SIG-M5 treated with dmso at 0.1 percent for 504 hours (cell line): ENCODE measurements around the gene RBBP8NL.

Experiments
- DNase-seq: peaks from one replicate; lab custom pipeline; 2025; ENCODE audit not compliant: unreplicated experiment; lab: John Stamatoyannopoulos, UW

The RBBP8NL gene

DNA sequence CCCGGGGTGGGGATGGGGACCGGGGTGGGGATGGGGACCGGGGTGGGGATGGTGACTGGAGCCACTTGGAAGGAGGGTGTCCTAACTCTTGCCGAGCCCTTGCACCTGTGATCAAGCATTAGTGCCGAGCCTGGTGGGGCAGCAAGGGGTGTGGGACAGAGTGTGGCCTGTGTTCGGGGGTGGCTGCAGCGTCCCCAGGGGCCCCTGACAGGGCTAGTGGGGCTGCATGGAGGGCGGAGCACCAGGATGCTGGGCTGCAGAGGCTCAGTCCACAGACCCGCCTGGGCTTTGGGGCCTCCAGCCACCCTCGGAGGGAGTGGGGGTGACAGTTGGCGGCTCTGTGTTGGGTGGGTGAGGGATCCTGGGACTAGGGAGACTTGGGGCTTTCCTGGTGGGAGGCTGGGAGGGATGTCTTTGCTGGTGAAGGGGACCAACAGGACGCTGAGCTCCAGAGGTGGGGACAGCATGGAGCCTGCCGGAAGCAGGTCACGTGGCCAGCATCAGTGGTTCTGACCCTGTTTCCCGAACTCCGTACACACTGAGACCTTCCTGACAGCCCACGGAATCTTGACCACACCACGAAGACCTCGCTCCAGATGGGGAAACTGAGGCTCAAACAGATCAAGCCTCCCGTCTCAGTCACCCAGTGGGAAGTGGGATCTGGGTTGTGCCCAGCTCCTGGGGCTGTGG, 4.6 kb downstream of the RBBP8NL start:
- no peak for DNase-seq

DNA sequence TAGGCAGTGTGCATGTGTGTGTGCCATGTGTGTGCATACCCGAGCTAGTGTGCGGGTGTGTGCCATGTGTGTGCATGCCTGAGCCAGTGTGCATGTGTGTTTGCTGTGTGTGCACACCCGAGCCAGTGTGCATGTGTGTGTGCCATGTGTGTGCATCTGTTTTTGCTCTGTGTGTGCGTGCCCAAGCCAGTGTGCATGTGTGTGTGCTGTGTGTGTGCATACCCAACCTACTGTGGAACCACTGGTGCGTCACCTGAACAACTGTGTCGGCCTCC, 5.7 kb downstream of the RBBP8NL start:
- DNase-seq, result no peak

DNA sequence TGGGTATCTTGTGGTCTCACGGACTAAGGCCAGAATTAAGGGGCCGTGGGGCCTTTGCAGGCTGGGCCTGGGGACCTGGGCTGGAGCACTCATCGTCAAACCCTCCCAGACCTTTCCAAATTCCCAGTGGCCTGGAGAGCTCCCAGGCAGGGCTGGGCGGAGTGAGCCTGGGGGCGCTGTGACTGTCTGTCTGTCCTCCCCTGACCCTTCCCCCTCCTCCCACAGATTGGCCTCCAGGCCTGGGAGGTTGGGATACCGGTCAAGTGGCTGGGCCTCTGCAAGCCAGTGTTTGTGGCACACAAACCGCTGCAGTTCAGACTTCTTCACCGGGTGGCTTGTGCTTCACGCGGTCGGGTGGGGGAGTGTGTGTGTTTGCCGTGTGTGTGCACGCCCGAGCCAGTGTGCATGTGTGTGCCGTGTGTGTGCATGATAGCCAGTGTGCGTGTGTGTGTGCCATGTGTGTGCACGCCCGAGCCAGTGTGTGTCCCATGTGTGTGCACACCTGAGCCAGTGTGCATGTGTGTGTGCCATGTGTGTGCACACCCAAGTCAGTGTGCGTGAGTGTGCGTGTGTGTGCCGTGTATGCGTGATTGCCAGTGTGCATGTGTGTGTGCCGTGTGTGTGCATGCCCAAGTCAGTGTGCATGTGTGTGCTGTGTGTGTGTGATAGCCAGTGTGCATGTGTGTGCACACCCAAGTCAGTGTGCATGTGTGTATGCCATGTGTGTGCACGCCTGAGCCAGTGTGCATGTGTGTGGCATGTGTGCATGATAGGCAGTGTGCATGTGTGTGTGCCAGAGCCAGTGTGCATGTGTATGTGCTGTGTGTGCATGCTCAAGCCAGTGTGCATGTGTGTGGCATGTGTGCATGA, 6.3 kb downstream of the RBBP8NL start:
- DNase-seq, result no peak

DNA sequence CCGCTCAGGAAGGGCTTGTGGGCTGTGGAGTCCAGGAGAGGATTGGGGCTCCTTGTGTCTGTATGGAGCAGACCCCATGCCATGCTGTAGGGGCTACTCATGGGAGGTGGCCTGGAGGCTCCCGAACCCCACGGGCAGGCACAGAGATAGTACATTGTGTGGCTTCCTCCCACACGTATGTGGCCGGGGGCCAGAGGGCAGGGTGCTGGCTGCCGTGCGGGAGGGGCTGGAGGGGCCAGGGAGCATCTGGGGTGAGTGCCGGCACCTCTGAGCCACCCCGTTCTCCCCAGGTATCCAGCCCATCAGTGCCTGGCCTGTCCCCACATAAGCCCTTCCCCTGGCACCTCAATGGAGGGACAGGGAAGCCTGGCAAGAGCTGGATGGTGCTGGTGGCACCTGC, 7.6 kb downstream of the RBBP8NL start:
- no peak for DNase-seq

DNA sequence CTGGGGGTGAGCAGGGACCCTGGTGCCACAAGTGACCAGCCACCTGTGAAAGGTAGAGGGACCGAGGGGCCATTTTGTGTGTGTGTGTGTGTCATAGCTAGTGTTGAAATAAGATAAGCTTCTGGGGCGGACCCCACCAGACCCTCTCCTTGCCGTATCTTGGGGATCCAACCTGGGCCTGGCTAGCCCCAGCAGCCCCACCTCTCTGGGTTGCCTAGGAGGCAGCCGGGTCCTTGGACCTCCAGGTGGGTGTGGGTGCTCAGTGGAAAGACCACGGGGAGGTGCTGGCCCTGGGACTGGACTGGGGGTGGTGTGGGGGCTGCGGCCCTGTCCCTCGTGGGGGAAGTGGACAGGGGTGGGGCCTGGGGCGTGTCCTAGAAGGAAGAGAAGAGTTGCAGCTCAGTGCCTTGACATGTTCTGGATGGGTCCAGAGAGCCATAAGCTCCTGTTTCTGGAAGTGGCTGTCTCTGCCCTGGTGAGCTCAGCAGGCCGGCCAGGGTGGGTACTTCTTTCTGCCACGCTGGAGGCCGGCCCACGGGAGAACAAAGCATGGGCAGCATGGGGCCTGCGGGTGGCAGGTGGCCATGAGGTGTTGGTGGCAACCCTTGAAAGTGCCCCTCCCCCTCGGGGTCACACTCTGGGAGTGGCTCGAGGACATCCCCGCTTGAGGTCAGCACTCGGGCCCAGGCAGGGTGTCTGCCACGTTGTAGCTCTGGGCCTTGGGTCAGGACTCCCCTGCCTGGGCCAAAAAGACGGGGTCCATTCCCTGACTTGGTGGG, 8.4 kb downstream of the RBBP8NL start:
- no peak for DNase-seq

DNA sequence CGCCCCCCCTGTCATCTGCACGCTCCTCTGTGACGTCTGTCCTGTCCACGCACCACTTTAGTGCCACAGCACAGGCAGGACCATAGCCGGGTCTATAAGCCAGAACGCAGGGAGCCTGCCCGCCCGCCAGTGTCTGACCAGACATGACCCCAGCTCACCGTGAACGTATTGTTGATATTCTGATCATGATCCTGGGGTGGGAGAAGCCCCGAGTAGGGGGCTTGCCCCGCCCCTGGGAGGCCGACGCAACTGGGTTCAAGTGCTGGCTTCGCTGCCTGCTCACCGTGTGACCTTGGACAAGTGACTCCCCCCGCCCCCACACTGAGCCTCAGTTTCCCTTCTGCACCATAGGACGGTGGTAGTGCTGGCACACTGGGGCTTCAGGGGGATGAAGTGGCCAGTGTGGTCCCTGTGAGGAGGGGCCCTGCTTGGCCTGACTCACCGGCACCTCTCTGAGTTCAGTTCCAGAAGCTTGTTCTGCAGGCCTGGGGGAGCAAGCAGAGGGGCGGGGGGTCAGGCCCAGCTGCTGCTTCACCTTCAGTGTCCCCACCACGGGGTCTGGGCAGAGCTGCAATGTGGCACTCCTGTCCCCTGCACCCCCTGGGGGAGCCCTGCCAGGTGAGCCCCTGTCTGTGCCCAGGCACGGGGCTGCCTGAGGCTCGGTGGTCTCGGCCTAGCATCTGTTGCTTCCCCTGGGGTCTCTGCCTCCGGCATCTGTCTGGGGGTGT, 9.2 kb downstream of the RBBP8NL start:
- DNase-seq, result no peak

DNA sequence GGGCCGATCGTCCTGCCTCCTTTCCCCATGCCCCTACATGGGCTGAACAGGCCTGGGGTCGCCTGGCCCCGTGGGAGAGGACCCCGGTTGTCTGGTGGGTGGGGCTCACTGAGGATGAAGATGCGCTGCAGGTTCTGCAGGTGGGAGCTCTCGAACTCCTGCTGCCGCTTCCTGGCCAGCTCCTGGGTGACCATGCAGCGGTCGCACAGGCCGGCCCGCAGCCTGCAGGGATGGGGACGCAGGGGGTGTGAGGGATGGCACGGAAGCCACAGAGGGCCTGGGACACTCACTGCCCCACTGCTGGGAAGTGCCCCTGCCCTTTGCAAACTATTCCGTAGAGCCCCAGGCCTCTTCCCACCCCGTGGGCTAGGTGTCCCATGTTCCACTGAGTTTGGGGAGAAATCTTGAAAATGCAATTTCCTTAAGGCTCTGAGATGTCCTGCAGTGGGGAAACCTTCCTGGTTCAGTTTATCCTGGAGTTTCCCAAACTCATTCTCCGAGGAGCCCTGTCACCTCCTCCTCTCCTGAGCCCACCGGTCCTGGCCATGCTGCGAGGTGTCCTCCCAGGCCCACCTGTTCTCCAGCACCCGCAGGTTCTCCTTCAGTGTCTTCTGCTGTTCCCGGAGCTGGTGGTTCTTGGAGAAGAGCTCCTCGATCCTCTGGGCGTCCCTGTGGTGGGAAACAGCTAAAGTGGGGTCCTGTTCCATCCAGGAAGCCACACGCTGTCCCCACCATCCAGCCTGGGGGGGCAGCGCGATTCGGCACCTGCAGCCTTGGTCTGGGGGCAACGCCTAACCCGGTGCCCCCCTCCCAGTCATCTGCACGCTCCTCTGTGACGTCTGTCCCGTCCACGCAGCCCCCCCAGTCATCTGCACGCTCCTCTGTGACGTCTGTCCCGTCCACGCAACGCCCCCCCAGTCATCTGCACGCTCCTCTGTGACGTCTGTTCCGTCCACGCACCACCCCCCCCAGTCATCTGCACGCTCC, 10.4 kb downstream of the RBBP8NL start:
- DNase-seq, result no peak

DNA sequence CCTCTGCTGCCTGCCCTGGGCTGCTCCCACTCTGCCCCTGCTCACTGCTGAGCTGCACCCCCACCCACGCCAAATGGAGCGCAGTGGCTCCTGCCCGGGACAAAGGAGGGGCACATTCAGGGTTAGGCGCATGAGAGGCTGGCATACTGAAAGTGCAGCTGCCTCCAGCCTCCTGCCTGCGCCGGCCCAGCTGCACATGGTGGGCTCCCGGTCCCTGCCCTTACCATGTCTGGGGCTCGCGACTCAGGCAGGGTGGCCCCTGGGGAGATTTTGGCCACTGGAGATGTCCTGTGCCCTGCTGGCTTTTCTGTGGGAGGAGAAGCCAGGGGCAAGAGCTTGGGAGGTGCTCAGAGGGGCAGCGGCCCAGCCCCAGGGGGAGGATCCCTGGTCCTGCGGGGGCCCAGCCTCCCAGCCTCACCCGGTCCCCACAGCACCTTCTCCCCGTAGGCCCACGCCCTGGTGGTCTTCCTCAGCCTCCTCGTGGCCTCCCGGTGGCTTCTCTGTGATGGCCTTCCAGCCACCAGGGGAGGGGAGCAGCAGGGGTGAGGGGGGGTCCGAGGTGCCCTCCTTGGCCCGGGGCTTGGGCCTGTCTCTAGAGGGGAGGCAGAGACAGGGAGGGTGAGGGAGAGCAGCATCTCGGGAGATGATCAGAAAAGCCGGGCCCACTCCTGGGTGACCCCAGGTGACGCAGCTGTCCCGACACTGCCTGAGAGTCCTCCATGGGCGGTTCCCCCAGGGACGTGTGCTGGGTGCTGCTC, 11.8 kb downstream of the RBBP8NL start:
- DNase-seq, result no peak

DNA sequence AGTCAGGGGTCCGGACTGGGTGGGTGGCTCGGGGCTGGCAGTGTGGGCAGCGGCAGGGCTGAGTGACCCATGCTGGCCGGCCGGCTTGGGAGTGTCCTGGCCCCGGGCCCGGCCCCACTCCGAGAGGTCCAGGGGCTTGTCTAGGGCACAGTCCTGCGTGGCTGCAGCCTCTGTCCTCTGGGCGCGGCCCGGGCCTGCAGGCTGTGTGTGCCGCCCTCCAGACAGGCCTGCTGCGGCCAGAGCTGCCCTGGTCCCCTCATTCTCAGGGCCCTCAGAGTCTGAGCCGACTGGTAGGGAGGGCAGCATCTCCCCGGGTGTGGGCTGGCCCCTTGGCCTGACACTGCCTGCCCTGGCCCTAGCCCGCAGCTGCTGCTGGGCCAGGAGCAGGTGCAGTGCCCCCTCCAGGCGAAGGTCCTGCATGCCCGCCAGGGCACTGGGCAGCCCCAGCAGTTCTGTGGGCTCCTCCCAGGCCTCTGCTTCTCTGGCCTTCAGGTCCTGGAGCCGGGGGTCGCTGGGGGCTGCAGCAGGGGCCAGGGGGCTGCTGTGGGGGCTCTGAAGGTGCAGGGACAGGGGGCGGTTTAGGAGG, 13.3 kb downstream of the RBBP8NL start:
- no peak for DNase-seq

DNA sequence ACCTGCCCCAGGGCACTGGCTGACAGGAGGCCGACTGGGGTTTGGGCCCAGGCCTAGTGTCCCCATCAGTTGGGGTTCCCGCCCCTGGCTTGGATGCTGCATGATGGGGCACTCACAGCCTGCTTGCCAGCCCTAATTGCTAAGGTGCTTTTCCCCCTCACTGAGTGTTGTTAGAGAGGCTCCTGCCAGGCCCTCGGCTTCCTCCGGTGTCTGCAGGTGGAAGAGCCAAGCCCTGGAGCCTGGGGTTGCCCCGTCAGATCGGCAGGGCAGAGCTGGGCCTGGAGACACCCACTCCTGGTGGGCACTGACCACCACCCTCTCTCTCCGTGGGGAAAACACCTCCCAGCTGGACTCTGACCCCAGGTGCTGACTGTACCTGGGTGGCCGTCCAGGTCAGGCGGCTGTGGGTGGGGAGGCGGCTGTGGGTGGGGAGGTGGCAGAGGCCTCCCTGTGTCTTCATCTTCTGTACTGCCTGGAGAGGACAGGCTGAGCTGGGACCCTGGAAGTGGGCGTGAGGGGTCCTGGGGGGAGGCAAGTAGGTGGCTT, 14.2 kb downstream of the RBBP8NL start:
- DNase-seq, result no peak

DNA sequence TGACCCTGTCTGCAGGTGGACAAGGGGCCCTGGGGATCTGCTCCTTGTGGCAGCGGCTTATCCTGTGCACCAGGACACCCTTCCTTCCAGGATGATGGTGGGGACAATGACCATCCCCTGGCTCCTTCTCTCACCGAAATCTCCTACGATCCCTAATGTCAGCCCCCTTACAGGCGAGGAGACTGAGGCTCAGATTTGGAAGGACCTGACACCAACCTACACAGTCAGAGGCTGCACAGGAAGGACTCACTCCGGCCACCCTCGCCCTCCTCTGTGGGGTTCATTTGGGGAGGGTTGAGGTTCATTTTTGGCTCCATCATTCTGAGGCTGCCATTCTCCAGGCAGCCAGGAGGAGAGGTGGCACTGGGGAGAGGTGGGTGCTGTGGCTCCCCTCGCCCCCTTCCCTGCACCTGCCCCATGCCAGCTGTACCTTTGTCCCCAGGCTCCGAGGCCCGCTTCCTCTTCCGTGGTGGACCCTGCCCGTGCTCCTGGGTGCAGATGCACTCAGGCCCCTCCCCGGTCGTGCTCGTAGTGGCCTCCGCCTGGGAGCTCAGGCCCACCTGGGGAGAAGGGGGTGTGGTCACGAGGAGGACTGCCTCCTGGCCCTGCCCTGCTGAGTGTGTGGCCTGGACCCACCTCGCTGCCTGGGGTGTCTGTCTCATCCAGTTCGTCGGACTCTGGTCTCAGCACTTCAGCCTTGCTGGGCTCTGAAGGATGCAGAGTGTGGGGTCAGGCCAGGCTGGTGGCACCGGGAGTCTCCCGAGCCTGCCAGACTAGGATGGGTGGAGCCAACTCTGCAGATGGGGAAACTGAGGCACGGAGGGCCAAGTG, 14.9 kb downstream of the RBBP8NL start:
- DNase-seq, result no peak

DNA sequence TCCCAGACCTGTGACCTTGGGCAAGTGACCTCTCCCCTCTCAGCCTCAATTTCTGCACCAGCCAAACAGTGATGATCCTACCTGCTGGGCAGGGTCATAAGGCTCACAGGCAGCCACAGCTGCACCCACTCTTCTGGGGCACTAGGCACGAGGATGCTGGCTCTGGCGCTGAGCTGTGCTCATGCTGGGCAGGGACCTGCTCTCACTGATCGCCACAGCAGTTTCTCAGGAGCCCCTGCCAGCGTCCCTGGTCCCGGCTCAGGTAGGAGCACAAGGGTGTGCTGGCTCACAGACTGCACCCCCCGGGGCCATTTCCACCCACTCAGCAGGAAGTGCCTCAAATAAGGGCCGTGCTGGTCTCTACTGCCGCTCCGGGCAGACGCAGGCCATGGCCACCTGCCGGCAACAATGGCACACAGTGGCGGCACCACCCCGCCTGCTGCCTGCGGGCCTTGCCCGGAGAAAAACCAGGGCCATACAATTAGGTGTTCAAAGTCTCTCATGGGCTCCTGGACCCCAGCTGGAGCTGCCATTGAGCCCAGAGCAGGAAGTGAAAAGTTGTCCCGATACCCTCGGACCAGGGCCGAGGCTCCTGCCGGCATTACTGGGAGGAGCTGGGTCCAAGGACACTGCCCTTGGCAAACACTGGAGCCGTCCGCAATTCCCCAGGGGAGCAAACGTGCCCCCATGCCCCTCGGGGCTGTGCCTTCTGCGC, 15.7 kb downstream of the RBBP8NL start:
- no peak for DNase-seq

DNA sequence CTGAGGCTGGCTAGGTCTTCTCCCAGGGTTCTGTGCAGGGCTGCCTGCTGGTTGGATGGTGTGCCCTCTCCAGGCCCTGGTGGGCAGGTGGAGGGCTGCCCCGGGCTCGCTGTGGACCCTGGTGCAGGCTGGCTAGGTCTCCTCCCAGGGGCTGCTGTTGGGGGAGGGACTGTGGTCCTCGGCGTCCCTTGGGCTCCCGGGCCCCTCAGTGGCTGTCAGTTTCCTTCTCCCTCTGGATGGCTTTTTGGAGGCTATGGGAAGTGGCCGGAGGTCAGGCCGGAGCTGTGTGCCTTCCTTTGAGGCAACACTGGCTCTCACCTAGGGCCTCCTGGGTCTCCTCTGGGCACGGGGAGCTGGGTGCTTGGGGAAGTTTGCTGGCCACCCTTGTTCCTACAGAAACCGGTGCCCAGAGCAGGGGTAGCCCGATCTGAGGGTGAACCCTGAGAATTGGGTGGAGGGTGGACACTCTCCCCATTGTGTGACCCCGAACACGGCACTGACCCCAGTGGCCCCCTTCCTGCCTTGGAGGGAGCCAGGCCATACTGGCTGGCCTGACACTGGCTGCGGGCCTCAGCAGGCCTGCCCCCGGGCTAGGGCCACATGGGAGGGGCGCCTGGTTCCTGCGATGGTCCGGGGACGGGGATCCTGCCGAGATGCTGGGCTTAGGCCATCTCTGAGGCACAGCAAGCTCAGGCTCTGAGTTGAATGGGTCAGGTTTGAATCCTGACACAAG, 16.4 kb downstream of the RBBP8NL start:
- DNase-seq, result no peak

DNA sequence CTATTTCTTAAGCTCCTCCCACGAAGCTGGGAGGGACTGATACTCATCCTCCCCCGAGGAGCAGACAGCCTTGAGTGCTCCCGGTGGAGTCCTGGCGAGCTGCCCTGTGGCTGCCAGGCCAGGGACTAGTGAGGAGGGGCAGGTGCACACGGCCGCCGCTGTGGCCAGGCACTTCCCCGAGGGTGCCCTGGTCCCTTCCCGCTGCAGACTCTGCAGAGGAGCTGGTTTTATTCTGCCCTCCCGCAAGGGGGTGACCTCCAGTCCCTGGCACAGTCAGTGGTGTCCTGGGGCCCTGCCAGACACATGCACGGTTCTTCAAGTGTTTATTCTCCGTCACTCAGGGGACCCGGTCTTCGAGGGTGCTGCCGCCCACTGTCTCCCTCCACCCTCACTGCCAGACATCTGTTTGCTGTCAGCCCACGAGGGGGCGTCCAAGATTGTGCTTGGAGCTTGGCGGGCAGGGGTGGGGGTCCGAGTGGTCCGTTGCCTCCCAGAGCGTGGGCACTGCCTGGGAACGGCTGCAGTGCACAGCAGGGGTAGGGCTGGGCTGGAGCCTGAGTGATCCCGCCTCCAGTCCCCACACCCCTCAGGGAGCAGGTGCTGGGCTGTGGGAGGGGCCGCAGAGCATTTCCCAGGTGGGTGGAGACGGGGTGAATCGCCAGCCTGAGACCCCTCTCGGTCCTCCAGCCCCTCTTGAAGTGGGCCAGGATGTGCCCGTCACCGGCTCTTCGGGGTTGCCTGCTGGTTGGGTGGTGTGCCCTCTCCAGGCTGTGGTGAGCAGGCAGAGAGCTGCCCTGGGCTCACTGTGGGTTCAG, 17.2 kb downstream of the RBBP8NL start:
- peak; percentile 26 for DNase-seq

DNA sequence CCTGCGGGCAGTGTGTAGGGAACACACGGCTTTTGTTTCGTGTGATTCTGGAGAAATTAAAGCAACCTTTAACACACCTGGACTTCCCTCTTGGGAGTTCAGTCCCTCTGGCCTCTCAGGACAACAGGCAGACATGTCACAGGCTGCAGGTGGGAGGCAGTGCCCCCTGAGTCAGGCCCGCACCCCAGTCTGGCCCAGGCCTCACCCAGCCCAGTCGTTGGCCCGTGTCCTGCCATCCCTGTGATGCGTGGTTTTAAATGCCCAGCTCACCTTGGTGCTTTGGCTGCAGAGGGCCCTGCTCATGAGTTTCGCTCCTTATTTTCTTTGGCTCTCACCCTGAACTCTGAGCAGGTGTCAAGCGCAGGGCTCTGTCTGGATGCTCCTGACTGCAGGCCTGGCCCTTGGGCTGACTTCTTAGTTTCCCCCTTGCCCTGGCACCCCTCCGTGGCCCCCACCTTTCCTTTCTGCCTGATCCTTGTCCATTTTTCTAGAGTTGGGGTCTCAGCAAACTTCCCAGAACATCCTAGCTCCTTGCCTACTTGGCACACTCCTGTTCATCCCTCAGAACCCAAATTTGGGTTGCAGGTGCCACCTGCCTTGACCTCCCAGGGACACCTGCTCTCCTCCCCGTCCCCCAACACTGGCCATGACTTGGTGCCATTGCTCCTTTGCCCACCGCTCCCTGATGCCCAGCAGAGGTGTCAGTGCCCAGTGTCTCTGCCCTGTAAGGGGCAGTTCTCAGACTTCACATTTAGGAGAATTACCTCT, 18.1 kb downstream of the RBBP8NL start:
- DNase-seq, result no peak
